ENCODE results near the gene CHKA.

GRCh38 chr11:68014947-68015447 lies 106.2 kb downstream of the CHKA start:
- no peak for TF ChIP-seq ZNF274 (IDR thresholded peaks at IDR 0.05; ENCODE audit: low read depth, low read length)
- no peak for TF ChIP-seq YY1 (IDR thresholded peaks at IDR 0.05; ENCODE audit: insufficient read depth, insufficient read length)
